ENCODE data around the gene RGS1. TPM values are rescaled to one million over a fixed set of nuclear protein-coding genes. Genes with fewer than 3 reads are reported as not detected.

RGS1 gene
- polyA plus RNA-seq, 1 of the 3 experiments (the other 2 are of a cell fraction) = 0.12 TPM

GRCh38 chr1:192547501-192547900 is 28.1 kb upstream of the RGS1 start:
- WGBS (ENCODE audit: low lambda C conversion rate) = 98% methylated on average over 2 of the region's 2 CpGs
- Histone ChIP-seq H3F3A (replicated peaks; ENCODE audit: insufficient read depth) (peaks cover 30% of the 10 kb centered on the region), H3K4me3 (ENCODE audit: low read depth in 2 of 2, low read length in 1 of 2) (no peak overlapping the region), H3K4me1 (ENCODE audit: control insufficient read depth in 1 of 2, insufficient read depth in 2 of 2, low read depth in 1 of 2, low read length in 1 of 2) (peaks cover 11 to 61% of the 10 kb centered on the region in 2 experiments), H3K9me3 (no peaks in the 10 kb centered on the region), H3K79me2 (ENCODE audit: insufficient read depth) (no peaks in the 10 kb centered on the region; the same call in 1 of the 2 replicates), H3K9ac (no peak overlapping the region), H3K36me3 (replicated peaks in 1 of 2; ENCODE audit: control insufficient read depth in 1 of 2, insufficient read depth in 2 of 2, low read length in 1 of 2) (no peaks in the 10 kb centered on the region), H3K9me2 (no peaks in the 10 kb centered on the region), H3K27me3 (ENCODE audit: insufficient read depth) (no peaks in the 10 kb centered on the region), H3K4me2 (no peak overlapping the region), H4K20me1 (ENCODE audit: insufficient read depth) (no peaks in the 10 kb centered on the region), H2AFZ (ENCODE audit: low read depth) (no peak overlapping the region), H3K27ac (ENCODE audit: low read depth in 2 of 2, low read length in 1 of 2) (no peak overlapping the region)
- CTCF ChIA-PET = no interaction called here
- TF ChIP-seq RCOR1 (IDR thresholded peaks at IDR 0.05; ENCODE audit: low read length) (no peak), EZH2phosphoT487 (IDR thresholded peaks at IDR 0.05; ENCODE audit: borderline replicate concordance, low read depth) (no peak), YY1 (IDR thresholded peaks at IDR 0.05; ENCODE audit: low read depth) (no peak), EP300 (IDR thresholded peaks at IDR 0.05; ENCODE audit: borderline replicate concordance in 1 of 2, low read depth in 1 of 2, low read length in 1 of 2) (no peak), RAD21 (IDR thresholded peaks at IDR 0.05; ENCODE audit: low read length) (no peak), CHD2 (IDR thresholded peaks at IDR 0.05; ENCODE audit: low read length, partially characterized antibody) (no peak), NFIC (IDR thresholded peaks at IDR 0.05; ENCODE audit: borderline replicate concordance) (no peak), ELF1 (IDR thresholded peaks at IDR 0.05) (no peak), SIN3A (IDR thresholded peaks at IDR 0.05; ENCODE audit: borderline replicate concordance, low read depth, low read length) (no peak), FOSL2 (IDR thresholded peaks at IDR 0.05; ENCODE audit: borderline replicate concordance, low read depth) (no peak), FOXJ3 (CRISPR knock-in tag; IDR thresholded peaks at IDR 0.05) (no peak), MAX (IDR thresholded peaks at IDR 0.05; ENCODE audit: low read depth) (no peak), MEF2A (IDR thresholded peaks at IDR 0.05; ENCODE audit: borderline replicate concordance, low read depth) (no peak)
- POLR2A ChIA-PET = no interaction called here
- DNase-seq = no peak

- Histone ChIP-seq H3F3A (replicated peaks; ENCODE audit: insufficient read depth) (peaks cover 30% of the 10 kb centered on the region), H3K4me1 (ENCODE audit: control insufficient read depth in 1 of 2, insufficient read depth in 2 of 2, low read depth in 1 of 2, low read length in 1 of 2) (peaks cover 11 to 51% of the 10 kb centered on the region in 2 experiments), H3K4me2 (peak overlapping the region; percentile 51; the same call in 1 of the 2 replicates), H3K36me3 (replicated peaks in 1 of 2; ENCODE audit: control insufficient read depth in 1 of 2, insufficient read depth in 2 of 2, low read length in 1 of 2) (peaks cover 0 to 3% of the 10 kb centered on the region in 2 experiments), H2AFZ (ENCODE audit: low read depth) (peak overlapping the region; percentile 61; the same call in 1 of the 2 replicates), H3K4me3 (ENCODE audit: low read depth in 2 of 2, low read length in 1 of 2) (no peak overlapping the region), H4K20me1 (ENCODE audit: insufficient read depth) (no peaks in the 10 kb centered on the region), H3K27ac (ENCODE audit: low read depth in 2 of 2, low read length in 1 of 2) (peak overlapping the region; percentile 81 to 92), H3K9me3 (no peaks in the 10 kb centered on the region), H3K79me2 (ENCODE audit: insufficient read depth) (no peaks in the 10 kb centered on the region; the same call in 1 of the 2 replicates), H3K27me3 (ENCODE audit: insufficient read depth) (no peaks in the 10 kb centered on the region), H3K9ac (peak overlapping the region; percentile 60; the same call in 1 of the 2 replicates), H3K9me2 (no peaks in the 10 kb centered on the region)
- no peak for DNase-seq
- CTCF ChIA-PET = interaction anchor here (1.1 kb wide), 1 partner anchor 70 kb away, joined by 3 read pairs; no protein-coding TSS in a partner anchor
- 66% methylated on average over 3 of the region's 3 CpGs for WGBS (ENCODE audit: low lambda C conversion rate)
- POLR2A ChIA-PET = no interaction called here
- no peak for TF ChIP-seq JUND (IDR thresholded peaks at IDR 0.05)
- no peak for TF ChIP-seq IRF3 (IDR thresholded peaks at IDR 0.05; ENCODE audit: low read depth, low read length)
- TF ChIP-seq FOXJ3 (CRISPR knock-in tag; IDR thresholded peaks at IDR 0.05) = no peak
- TF ChIP-seq NFIC (IDR thresholded peaks at IDR 0.05; ENCODE audit: borderline replicate concordance) = no peak
- TF ChIP-seq, protein P1, sequence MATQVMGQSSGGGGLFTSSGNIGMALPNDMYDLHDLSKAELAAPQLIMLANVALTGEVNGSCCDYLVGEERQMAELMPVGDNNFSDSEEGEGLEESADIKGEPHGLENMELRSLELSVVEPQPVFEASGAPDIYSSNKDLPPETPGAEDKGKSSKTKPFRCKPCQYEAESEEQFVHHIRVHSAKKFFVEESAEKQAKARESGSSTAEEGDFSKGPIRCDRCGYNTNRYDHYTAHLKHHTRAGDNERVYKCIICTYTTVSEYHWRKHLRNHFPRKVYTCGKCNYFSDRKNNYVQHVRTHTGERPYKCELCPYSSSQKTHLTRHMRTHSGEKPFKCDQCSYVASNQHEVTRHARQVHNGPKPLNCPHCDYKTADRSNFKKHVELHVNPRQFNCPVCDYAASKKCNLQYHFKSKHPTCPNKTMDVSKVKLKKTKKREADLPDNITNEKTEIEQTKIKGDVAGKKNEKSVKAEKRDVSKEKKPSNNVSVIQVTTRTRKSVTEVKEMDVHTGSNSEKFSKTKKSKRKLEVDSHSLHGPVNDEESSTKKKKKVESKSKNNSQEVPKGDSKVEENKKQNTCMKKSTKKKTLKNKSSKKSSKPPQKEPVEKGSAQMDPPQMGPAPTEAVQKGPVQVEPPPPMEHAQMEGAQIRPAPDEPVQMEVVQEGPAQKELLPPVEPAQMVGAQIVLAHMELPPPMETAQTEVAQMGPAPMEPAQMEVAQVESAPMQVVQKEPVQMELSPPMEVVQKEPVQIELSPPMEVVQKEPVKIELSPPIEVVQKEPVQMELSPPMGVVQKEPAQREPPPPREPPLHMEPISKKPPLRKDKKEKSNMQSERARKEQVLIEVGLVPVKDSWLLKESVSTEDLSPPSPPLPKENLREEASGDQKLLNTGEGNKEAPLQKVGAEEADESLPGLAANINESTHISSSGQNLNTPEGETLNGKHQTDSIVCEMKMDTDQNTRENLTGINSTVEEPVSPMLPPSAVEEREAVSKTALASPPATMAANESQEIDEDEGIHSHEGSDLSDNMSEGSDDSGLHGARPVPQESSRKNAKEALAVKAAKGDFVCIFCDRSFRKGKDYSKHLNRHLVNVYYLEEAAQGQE (IDR thresholded peaks at IDR 0.05; ENCODE audit: low read depth, low read length) = no peak
- TF ChIP-seq RFX5 (IDR thresholded peaks at IDR 0.05; ENCODE audit: low read length) = no peak
- TF ChIP-seq MEF2A (IDR thresholded peaks at IDR 0.05; ENCODE audit: borderline replicate concordance, low read depth) = no peak
- TF ChIP-seq, protein P2, sequence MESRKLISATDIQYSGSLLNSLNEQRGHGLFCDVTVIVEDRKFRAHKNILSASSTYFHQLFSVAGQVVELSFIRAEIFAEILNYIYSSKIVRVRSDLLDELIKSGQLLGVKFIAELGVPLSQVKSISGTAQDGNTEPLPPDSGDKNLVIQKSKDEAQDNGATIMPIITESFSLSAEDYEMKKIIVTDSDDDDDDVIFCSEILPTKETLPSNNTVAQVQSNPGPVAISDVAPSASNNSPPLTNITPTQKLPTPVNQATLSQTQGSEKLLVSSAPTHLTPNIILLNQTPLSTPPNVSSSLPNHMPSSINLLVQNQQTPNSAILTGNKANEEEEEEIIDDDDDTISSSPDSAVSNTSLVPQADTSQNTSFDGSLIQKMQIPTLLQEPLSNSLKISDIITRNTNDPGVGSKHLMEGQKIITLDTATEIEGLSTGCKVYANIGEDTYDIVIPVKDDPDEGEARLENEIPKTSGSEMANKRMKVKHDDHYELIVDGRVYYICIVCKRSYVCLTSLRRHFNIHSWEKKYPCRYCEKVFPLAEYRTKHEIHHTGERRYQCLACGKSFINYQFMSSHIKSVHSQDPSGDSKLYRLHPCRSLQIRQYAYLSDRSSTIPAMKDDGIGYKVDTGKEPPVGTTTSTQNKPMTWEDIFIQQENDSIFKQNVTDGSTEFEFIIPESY (IDR thresholded peaks at IDR 0.05; ENCODE audit: borderline replicate concordance, low read depth) = no peak
- TF ChIP-seq POLR2AphosphoS5 (IDR thresholded peaks at IDR 0.05; ENCODE audit: low read depth, low read length) = no peak
- TF ChIP-seq CHD2 (IDR thresholded peaks at IDR 0.05; ENCODE audit: low read length, partially characterized antibody) = no peak
- no peak for TF ChIP-seq ELF1 (IDR thresholded peaks at IDR 0.05)
- TF ChIP-seq USF2 (IDR thresholded peaks at IDR 0.05; ENCODE audit: borderline replicate concordance, low read depth, low read length) = no peak
- TF ChIP-seq SIN3A (IDR thresholded peaks at IDR 0.05; ENCODE audit: borderline replicate concordance, low read depth, low read length) = no peak
Observed at GRCh38 chr1:192549937-192550336, 25.6 kb upstream of the RGS1 start.

All from SK-N-SH (cell line).